Islet precursor cell (in vitro differentiated cells): ENCODE results near the gene TCF23.

Source experiments
- DNase-seq: peaks from one replicate; pipeline ENCODE4 v3.0.0-alpha.2; 2018

Gene TCF23

GRCh38 chr2:27128668-27129571, 19.9 kb upstream of the TCF23 start:
- no peak for DNase-seq

GRCh38 chr2:27130396-27130795, 18.4 kb upstream of the TCF23 start:
- DNase-seq = no peak

GRCh38 chr2:27131429-27131828, 17.4 kb upstream of the TCF23 start:
- no peak for DNase-seq

- peak; percentile 41 for DNase-seq
Measured at GRCh38 chr2:27133195-27133875, 15.5 kb upstream of the TCF23 start.

- DNase-seq = peak; percentile 97
Measured at GRCh38 chr2:27133905-27134780, 14.7 kb upstream of the TCF23 start, which contains the start of gene PREB. TSS of gene PREB (minus strand) at chr2:27134636. CDS start at chr2:27134421, 215 bp downstream.

- no peak for DNase-seq
Measured at GRCh38 chr2:27134781-27135477, 13.9 kb upstream of the TCF23 start.

GRCh38 chr2:27135478-27135955, 13.3 kb upstream of the TCF23 start:
- DNase-seq = no peak

- peak; percentile 34 for DNase-seq
Measured at GRCh38 chr2:27136751-27137150, 12.1 kb upstream of the TCF23 start.

- peak; percentile 53 for DNase-seq
Measured at GRCh38 chr2:27137322-27137935, 11.4 kb upstream of the TCF23 start.

- peak; percentile 34 for DNase-seq
Measured at GRCh38 chr2:27138111-27138510, 10.7 kb upstream of the TCF23 start.

GRCh38 chr2:27139310-27139709, 9.5 kb upstream of the TCF23 start, which contains the start of gene PRR30:
TSS of gene PRR30 (minus strand) at chr2:27139410. CDS start at chr2:27138329, 1,081 bp downstream.
- peak; percentile 27 for DNase-seq

- DNase-seq = no peak
Measured at GRCh38 chr2:27143285-27143684, 5.5 kb upstream of the TCF23 start.

GRCh38 chr2:27145682-27146081, 3.1 kb upstream of the TCF23 start:
- DNase-seq = no peak

GRCh38 chr2:27147935-27148334, 869 bp upstream of the TCF23 start:
- no peak for DNase-seq

GRCh38 chr2:27149570-27150405, 984 bp downstream of the TCF23 start:
- DNase-seq = no peak

- no peak for DNase-seq
Measured at GRCh38 chr2:27150639-27151230, 1.9 kb downstream of the TCF23 start.

- DNase-seq = no peak
Measured at GRCh38 chr2:27152102-27152795, 3.4 kb downstream of the TCF23 start.

GRCh38 chr2:27152796-27153464, 4.1 kb downstream of the TCF23 start:
- DNase-seq = no peak

GRCh38 chr2:27154488-27154887, 5.7 kb downstream of the TCF23 start:
- no peak for DNase-seq
